Liver (tissue), 3 donors: ENCODE measurements around the gene DRG1.

Experiments
- JUND ChIP-seq, 2 donors: IDR thresholded peaks; 2 replicates each; pipeline ENCODE4 v1.6.1; 2016; ENCODE audit warnings: antibody characterized with exemption in 2 of 2
- RAD21 ChIP-seq, 2 donors: IDR thresholded peaks; 2 replicates each; pipeline ENCODE4 v1.6.1; 2016; ENCODE audit warnings: antibody characterized with exemption in 2 of 2, mild to moderate bottlenecking in 2 of 2
- SP1 ChIP-seq: IDR thresholded peaks from 2 replicates; pipeline ENCODE4 v1.6.1; 2018; ENCODE audit warnings: antibody characterized with exemption, mild to moderate bottlenecking
- YY1 ChIP-seq: IDR thresholded peaks from 2 replicates; pipeline ENCODE4 v1.6.1; 2016; ENCODE audit warnings: antibody characterized with exemption, mild to moderate bottlenecking
- TF ChIP-seq, protein P1 (sequence below): fragments of 150-350 bp; IDR thresholded peaks from 2 replicates; pipeline ENCODE4 v1.5.1; 2017; ENCODE audit warnings: improper control_type of control experiment, low read depth, low read length; ENCODE audit not compliant: missing input control
- donor health status: healthy.
- donor health status: healthy.

GRCh38 chr22:31350410-31350863 lies 49.0 kb upstream of the DRG1 start:
- TF ChIP-seq JUND (IDR thresholded peaks at IDR 0.05) (no peak), YY1 (no peak), RAD21 (IDR thresholded peaks at IDR 0.05) (peak in 1 of 2 donors; percentile 50), SP1 (peak; percentile 38)
- TF ChIP-seq, protein P1, sequence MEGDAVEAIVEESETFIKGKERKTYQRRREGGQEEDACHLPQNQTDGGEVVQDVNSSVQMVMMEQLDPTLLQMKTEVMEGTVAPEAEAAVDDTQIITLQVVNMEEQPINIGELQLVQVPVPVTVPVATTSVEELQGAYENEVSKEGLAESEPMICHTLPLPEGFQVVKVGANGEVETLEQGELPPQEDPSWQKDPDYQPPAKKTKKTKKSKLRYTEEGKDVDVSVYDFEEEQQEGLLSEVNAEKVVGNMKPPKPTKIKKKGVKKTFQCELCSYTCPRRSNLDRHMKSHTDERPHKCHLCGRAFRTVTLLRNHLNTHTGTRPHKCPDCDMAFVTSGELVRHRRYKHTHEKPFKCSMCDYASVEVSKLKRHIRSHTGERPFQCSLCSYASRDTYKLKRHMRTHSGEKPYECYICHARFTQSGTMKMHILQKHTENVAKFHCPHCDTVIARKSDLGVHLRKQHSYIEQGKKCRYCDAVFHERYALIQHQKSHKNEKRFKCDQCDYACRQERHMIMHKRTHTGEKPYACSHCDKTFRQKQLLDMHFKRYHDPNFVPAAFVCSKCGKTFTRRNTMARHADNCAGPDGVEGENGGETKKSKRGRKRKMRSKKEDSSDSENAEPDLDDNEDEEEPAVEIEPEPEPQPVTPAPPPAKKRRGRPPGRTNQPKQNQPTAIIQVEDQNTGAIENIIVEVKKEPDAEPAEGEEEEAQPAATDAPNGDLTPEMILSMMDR, result no peak
